IMR-90 (cell line): Measurements from ENCODE around the gene IPO7. TPM values are rescaled to one million over a fixed set of nuclear protein-coding genes. Genes with fewer than 3 reads are reported as not detected.

Experiments used
- ELK1 ChIP-seq: fragments of 150-350 bp; IDR thresholded peaks from 2 replicates; pipeline ENCODE4 v1.6.1; 2016; ENCODE audit warnings: low read depth, mild to moderate bottlenecking, low read length, moderate library complexity, borderline replicate concordance
- polyA plus RNA-seq, 3 experiments: library from polyadenylated mRNA; depleted of rRNA; stranded (reverse); fragments of >200 nt; gene quantifications; 2 replicates each; pipeline ENCODE4 v1.2.3, GENCODE V29; 2012; ENCODE audit warnings: low replicate concordance in 1 of 3
- total RNA-seq: library from RNA; depleted of rRNA; stranded (reverse); fragments of >200 nt; gene quantifications from 2 replicates; pipeline ENCODE4 v1.2.3, GENCODE V29; 2012

Gene IPO7
- total and polyA plus RNA-seq, 2 of the 4 experiments (the other 2 are of a cell fraction), result 40.6 to 110 TPM

- no peak for TF ChIP-seq ELK1
Measured at GRCh38 chr11:9460322-9461062, 76.0 kb downstream of the IPO7 start, which contains the start of gene ZNF143 (continued).
